ENCODE results near the gene AVEN.

DNA sequence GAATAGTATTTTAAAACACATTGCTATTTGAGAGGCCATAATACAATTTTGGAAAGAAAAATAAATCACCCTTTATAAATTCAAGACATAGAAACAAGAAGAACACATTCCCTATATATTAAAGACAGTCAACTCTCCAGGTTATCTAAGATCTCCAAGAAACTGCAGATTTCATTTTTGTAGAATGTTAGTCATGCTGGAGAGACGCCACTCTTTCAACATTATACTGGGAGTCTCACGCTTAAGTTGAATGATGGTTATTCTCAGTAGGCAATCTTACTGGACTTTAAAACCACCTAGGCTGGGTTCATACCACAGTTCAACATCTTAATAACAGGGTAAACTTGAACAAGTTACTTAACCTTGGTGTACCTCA, 74.4 kb downstream of the AVEN start:
- no peak for TF ChIP-seq CTCF (IDR thresholded peaks at IDR 0.05)
- TF ChIP-seq POLR2A (IDR thresholded peaks at IDR 0.05) = no peak
